HG02759 (cell line): ENCODE results near the gene HCRTR1.

Source experiments
- ATAC-seq: cut with Tn5 transposase; IDR thresholded peaks from one replicate; pipeline ENCODE4 v1.9.1; 2021; ENCODE audit warnings: mild to moderate bottlenecking, moderate library complexity; ENCODE audit not compliant: unreplicated experiment

The HCRTR1 gene

GRCh38 chr1:31625561-31626222 lies 8.2 kb downstream of the HCRTR1 start:
- no peak for ATAC-seq

GRCh38 chr1:31626223-31627207 lies 9.0 kb downstream of the HCRTR1 start:
- no peak for ATAC-seq

- no peak for ATAC-seq
Measured at GRCh38 chr1:31627301-31627929, 9.9 kb downstream of the HCRTR1 start.

GRCh38 chr1:31627930-31628559 lies 10.6 kb downstream of the HCRTR1 start:
- ATAC-seq, result no peak

DNA sequence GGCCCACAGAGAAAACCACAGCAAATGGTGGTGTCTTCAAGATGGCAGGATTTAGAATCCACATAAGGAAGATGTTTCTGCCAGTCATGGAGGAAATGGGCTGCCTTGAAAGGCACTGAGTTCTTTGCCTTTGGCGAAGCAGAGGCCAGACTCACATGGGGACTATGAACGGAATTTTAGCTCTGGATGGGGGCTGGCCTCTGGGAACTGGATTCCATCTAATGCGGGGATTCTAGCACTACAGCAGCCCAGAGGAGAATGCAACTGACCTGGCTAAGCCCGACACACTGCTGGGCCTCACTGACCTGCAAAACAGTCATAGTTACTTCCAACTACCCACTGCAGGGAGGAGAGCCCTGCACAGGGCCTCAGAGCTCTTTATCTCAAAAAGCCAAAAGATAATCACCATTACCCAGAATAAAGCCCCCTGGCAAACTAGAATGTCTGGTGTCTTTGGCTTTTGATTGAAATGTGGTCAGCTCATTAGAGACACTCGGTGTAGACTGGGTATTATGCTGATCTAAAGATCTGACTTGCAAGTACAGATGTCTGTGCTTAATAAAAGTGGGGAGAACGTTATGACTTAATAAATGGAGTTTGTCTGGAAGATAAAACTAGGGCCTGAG lies 11.6 kb downstream of the HCRTR1 start:
- ATAC-seq, result no peak

- no peak for ATAC-seq
Measured at GRCh38 chr1:31632649-31633048, 15.2 kb downstream of the HCRTR1 start.

DNA sequence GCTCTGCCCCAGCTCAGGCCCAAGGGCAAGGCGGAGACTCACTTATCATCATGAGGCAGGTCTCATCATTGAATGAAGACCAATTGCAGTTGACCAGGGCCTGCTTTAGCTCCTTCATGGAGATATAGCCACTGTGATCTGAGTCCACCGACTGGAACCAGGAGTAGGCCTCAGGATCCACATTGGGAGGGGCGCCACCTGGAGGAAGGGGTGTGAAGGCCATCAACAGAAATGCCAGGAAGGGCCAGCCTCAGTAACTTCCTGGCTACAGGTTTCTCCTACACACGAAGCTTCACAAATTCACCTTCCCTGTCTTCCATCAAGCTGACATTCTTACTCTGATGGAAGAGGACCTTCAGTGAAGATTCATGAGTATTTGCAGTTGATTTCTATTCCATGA lies 15.6 kb downstream of the HCRTR1 start:
- ATAC-seq, result no peak

- no peak for ATAC-seq
Measured at GRCh38 chr1:31637915-31638673, 20.6 kb downstream of the HCRTR1 start.

DNA sequence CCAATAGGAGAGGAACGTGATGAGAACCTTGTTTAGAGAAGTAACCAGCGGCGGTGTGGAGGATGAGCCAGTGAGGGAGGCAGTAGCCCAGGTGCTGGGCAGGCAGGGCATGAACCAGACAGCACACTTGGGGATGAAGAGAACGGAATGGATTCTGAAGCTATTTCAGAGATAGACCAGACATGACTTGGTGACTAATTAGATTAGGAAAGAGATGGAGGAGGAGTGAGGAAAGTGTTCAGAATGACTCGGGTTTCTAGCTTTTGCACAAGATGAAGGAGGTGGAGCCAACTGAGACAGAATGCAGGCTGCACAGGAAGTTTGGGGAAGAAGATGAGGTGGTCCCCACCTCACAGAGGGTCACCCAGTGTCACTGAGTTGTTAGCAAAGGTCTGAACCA lies 22.1 kb downstream of the HCRTR1 start:
- ATAC-seq, result no peak

GRCh38 chr1:31640179-31640578 lies 22.7 kb downstream of the HCRTR1 start:
- ATAC-seq, result no peak

- ATAC-seq, result no peak
Measured at GRCh38 chr1:31640964-31641363, 23.5 kb downstream of the HCRTR1 start.

DNA sequence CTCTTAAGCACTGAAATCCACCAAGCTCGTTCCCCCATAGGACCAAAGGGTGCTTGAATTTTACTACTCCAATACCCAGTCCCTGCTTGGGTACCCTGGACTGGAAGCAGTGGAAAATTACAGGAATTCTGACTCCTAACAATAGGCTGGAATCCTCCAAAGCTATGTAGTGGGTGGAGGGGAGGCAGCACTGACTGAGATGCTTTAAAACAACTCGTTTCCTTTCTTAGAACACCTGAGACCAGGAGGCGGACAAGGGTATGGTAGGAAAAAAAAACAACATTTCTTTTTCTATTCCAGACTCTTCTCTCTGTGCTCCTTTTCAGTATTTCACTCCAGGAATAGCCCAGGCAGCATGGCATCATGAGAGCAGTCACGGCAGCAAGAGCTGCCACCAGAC lies 24.9 kb downstream of the HCRTR1 start:
- ATAC-seq, result no peak

DNA sequence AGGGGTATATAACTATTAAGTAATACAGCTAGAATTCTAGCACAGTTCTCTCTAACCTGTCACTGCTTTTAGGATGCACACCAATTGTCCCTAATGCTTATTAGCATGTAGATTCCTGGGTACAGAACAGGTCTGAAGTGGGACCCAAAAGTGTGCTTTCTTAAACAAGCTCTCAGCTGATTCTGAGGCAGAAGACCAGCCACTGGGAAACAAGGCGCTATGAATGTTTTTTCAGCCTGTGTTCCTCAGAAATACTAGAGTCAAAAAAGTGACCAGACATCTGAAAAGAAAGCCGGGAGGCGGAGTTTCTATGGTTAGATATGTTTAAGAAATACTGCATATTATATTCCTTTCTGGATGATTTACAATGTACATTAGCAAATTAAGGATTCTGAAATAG lies 25.4 kb downstream of the HCRTR1 start:
- ATAC-seq, result no peak

DNA sequence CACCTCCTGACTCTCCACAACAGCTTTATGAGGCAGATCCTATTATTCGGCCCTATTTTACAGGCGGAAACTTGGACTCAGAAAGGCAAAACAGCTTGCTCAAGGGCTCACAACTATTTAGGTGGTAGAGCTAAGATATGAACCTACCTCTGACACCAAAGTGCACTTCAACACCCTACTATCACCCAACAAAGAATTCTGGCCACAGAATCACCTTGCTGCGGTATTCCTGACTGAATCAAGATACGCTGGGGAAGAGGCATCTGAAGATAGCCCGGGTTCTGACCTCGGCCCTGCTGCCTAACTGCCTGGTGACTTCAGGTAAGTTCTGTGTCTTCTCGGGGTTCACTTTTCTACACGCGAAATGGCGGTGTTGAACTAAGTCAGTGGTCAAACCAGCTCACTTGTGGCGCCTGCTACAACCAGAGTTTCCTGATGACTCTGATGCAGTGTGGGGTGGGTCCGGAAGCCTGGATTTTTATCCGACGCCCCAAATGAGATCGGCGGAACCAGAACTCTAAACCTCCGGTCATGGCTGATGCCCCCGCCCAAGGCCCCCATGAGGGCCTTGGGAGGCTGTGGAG lies 26.6 kb downstream of the HCRTR1 start:
- no peak for ATAC-seq

- peak; percentile 87 for ATAC-seq
Measured at GRCh38 chr1:31644560-31645273, 27.2 kb downstream of the HCRTR1 start, which contains the start of gene PEF1. PEF1 (minus strand) TSS chr1:31644876; CDS start chr1:31644864, 12 bp downstream.

DNA sequence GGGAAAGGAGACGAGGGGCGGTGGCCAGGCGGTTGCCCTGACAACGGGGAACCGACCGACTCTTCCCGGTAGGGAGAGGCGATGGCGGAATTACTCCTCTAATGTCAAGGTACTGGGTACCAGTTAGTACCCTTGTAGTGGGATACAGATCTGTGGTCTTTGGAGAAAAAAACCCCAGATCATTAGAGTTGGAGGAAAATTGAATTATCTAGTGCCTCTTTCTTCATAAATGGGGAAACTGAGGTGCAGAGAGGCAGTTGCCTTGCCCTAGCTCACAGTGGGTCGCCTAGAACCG lies 27.7 kb downstream of the HCRTR1 start:
- no peak for ATAC-seq

GRCh38 chr1:31646259-31646960 lies 28.9 kb downstream of the HCRTR1 start:
- no peak for ATAC-seq

DNA sequence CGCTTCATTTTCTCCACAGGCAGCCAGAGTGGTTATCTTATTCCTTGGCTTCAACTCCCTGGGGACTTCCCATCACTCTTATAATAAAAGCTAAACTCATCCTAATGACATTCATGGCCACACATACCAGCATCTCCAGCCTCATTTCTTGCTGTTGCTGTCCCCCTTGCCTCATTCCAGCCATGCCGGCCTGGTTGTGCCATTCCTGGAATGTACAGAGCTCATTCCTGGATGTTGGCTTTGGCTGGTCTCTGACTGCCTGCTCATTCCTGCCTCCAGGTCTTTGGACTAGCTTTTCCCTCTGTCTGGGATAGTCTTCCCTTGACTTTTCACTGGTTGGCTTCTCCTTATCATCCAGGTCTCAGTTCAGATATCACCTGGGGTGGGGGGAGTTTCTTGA lies 29.6 kb downstream of the HCRTR1 start:
- ATAC-seq, result no peak

- ATAC-seq, result no peak
Measured at GRCh38 chr1:31648190-31648589, 30.7 kb downstream of the HCRTR1 start.
